HG03520 (cell line): ENCODE measurements around the gene ITIH5.

Source experiments
- ATAC-seq: cut with Tn5 transposase; IDR thresholded peaks from one replicate; pipeline ENCODE4 v1.9.1; 2021; ENCODE audit warnings: mild to moderate bottlenecking, moderate library complexity; ENCODE audit not compliant: unreplicated experiment

ITIH5 gene

GRCh38 chr10:7551950-7552716 is 114.6 kb downstream of the ITIH5 start:
- no peak for ATAC-seq

- no peak for ATAC-seq
These were observed 115.5 kb downstream of the ITIH5 start for GRCh38 chr10:7551289-7551688.

- no peak for ATAC-seq
These were observed 116.8 kb downstream of the ITIH5 start for GRCh38 chr10:7550013-7550412.

- ATAC-seq: no peak
These were observed 118.9 kb downstream of the ITIH5 start for GRCh38 chr10:7547829-7548228.

- ATAC-seq: no peak
These were observed 119.6 kb downstream of the ITIH5 start for GRCh38 chr10:7547206-7547605.

- no peak for ATAC-seq
These were observed 120.3 kb downstream of the ITIH5 start for GRCh38 chr10:7546385-7546967.

GRCh38 chr10:7545792-7546191 is 121.0 kb downstream of the ITIH5 start:
- ATAC-seq: no peak

GRCh38 chr10:7545261-7545660 is 121.5 kb downstream of the ITIH5 start:
- ATAC-seq: no peak

- no peak for ATAC-seq
These were observed 122.6 kb downstream of the ITIH5 start for GRCh38 chr10:7544203-7544602.

GRCh38 chr10:7542189-7542914 is 124.4 kb downstream of the ITIH5 start:
- ATAC-seq: no peak

- ATAC-seq: no peak
These were observed 125.4 kb downstream of the ITIH5 start for GRCh38 chr10:7541137-7542087.

- no peak for ATAC-seq
These were observed 127.7 kb downstream of the ITIH5 start for GRCh38 chr10:7538970-7539654.

GRCh38 chr10:7537126-7537525 is 129.6 kb downstream of the ITIH5 start:
- ATAC-seq: no peak

- peak; percentile 59 for ATAC-seq
These were observed 132.3 kb downstream of the ITIH5 start for GRCh38 chr10:7534480-7534852.

- no peak for ATAC-seq
These were observed 132.9 kb downstream of the ITIH5 start for GRCh38 chr10:7533657-7534479.

GRCh38 chr10:7532723-7533498 is 133.9 kb downstream of the ITIH5 start:
- ATAC-seq: no peak

GRCh38 chr10:7529638-7530037 is 137.1 kb downstream of the ITIH5 start:
- ATAC-seq: no peak

- no peak for ATAC-seq
These were observed 139.3 kb downstream of the ITIH5 start for GRCh38 chr10:7527468-7527867.

- ATAC-seq: no peak
These were observed 140.8 kb downstream of the ITIH5 start for GRCh38 chr10:7526017-7526400.
